Choroid plexus epithelial cell (primary cell): ENCODE measurements around the gene TOR1A.

Experiments used
- DNase-seq: peaks from one replicate; pipeline ENCODE4 v3.0.0-alpha.2; 2010; ENCODE audit warnings: low read depth
- H3K4me3 ChIP-seq: 2 replicates; pipeline ENCODE4 v1.5.1; 2011; ENCODE audit warnings: low read depth, mild to moderate bottlenecking, control low read depth, low read length, moderate library complexity
- CTCF ChIP-seq: conservative IDR thresholded peaks from 2 replicates; pipeline ENCODE4 v1.5.1; 2011; ENCODE audit warnings: low read depth, mild to moderate bottlenecking, control low read depth, inconsistent platforms, low read length, moderate library complexity

TOR1A gene

GRCh38 chr9:129839324-129840023 is 15.5 kb upstream of the TOR1A start:
- no peak for TF ChIP-seq CTCF
- no peak for DNase-seq
- no peak overlapping the region for H3K4me3 ChIP-seq

GRCh38 chr9:129838707-129839259 is 14.8 kb upstream of the TOR1A start:
- DNase-seq: peak; percentile 80
- TF ChIP-seq CTCF: peak; percentile 5
- no peak overlapping the region for H3K4me3 ChIP-seq

GRCh38 chr9:129836311-129837007 is 12.5 kb upstream of the TOR1A start:
- no peak for DNase-seq
- TF ChIP-seq CTCF: peak; percentile 6
- H3K4me3 ChIP-seq: peak overlapping the region; percentile 93

- DNase-seq: no peak
- H3K4me3 ChIP-seq: peak overlapping the region; percentile 93
- TF ChIP-seq CTCF: no peak
These were observed 11.9 kb upstream of the TOR1A start for GRCh38 chr9:129835860-129836223.

GRCh38 chr9:129835128-129835859 is 11.4 kb upstream of the TOR1A start, which contains the start of the genes C9orf78 and USP20:
TSS of gene C9orf78 (minus strand) at chr9:129835275. CDS start at chr9:129835221, 54 bp downstream.
TSS of gene USP20 (plus strand) at chr9:129835458. CDS start at chr9:129852556, 17,098 bp downstream.
- TF ChIP-seq CTCF: no peak
- peak; percentile 96 for DNase-seq
- H3K4me3 ChIP-seq: peak within 1 kb of the TSS; percentile 93

- TF ChIP-seq CTCF: no peak
- peak overlapping the region; percentile 93 for H3K4me3 ChIP-seq
- DNase-seq: no peak
These were observed 10.7 kb upstream of the TOR1A start for GRCh38 chr9:129834489-129835127.
